HG02588 (cell line): ENCODE measurements around the gene DIO2.

Experiments used
- ATAC-seq: cut with Tn5 transposase; IDR thresholded peaks from one replicate; pipeline ENCODE4 v1.9.1; 2021; ENCODE audit warnings: mild to moderate bottlenecking, moderate library complexity; ENCODE audit not compliant: unreplicated experiment

DIO2 gene

DNA sequence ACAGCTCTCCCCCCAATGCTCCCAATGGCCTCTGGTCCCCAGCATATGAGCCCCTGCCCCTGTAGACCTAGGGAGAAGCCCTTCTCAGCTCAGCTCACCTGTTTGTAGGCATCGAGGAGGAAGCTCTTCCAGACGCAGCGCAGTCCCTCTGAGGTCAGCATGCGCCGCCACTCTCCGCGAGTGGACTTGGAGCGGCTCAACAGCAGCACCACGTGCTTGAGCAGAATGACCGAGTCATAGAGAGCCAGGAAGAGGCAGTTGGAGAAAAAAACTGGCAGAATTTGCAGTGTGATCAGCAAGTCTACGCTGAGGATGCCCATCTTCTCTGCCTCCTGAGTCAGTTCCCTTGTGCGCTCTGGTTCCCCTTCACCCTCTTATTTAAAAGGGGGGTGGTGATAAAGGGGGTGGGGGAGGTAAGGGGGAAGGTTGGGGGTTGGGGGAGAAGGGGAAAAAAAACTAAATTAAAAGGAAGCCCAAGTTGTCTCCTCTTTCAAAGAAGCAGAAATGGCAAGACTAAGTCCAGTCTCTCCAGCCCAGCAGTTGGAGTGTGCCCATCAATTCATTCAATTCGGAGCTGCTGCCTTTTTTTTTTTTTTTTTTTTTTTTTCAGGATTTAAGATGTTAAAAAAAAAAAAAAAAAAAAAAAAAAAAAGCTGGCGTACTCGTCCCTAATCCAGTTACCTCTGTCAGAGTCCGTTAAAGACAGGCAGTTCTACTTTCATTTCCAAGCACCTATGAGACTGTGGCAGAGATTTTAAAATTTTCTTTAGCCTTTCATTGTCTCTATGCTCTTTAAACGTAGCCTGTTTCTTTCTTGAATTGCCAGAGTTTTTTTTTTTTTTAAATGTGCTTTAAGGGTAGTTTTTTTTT is at the start of gene DIO2:
DIO2 (minus strand) TSS at position 352 of the 870 bp plus-strand sequence; CDS start at position 320, 32 bp downstream.
- ATAC-seq: no peak

GRCh38 chr14:80260645-80261044 is 49.3 kb upstream of the DIO2 start:
- ATAC-seq: no peak

DNA sequence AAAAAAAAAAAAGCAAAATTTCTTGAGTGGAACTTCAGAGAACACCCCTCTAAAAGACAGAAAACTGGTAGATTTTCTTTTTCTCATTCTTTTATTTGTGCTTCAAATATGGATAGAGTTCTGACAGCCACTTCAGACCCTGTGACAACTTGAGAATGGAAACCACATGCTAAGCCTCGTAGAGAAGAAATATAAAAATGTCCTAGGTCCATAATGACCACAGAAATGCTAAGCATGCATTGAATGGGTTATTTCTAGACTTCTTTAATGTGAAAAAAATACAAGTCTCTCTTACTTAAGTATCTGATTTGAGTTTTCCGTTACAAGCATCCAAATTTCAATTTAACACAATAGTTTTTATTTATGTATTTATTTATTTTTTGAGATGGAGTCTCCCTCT is 28.3 kb upstream of the DIO2 start:
- ATAC-seq: no peak

DNA sequence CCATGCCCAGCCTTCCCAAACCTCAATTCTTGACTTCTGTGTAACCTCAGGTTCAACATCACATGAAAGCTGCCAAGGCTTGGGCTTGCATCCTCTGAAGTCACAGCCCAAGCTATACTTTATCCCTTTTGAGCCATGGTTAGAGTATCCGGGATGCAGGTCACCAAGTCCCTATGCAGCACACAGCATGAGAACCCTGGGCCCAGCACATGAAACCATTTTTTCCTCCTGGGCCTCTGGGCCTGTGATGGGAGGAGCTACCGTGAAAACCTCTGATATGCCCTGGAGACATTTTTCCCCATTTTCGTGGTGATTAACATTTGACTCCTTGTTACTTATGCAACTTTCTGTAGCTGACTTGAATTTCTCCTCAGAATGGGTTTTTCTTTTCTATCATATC is 25.8 kb upstream of the DIO2 start:
- no peak for ATAC-seq

DNA sequence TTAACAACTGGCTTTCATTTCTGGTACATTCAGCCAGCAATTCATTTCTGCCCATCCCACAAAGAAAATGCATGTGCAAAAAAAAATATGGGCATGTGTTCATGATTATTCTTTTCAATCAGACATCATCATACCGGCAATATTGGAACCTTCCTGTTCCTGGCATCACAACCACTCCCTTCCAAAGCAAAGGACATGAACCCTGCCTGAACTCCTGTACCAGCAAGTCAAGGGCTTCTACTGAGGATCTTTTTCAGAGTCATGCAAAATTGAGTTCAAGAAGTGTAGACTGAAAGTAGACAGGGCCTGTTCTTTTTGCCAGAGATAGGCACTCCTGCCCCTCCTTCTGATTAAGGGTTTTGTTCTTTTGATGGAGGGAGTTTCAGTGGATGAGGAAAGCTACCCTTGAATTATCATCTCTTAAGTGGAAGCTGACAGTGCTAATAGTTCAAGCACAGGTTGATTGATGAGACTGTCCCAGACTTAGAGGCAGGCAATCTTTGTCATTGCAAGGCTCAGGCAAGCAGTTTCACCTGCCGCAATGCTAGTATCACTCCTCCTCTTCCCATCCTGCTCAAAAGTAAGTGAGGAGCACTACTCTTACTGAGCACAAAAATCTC is 22.3 kb upstream of the DIO2 start:
- no peak for ATAC-seq

GRCh38 chr14:80231702-80232101 is 20.4 kb upstream of the DIO2 start:
- ATAC-seq: no peak

- ATAC-seq: no peak
Measured at GRCh38 chr14:80223696-80224465, 12.6 kb upstream of the DIO2 start.

DNA sequence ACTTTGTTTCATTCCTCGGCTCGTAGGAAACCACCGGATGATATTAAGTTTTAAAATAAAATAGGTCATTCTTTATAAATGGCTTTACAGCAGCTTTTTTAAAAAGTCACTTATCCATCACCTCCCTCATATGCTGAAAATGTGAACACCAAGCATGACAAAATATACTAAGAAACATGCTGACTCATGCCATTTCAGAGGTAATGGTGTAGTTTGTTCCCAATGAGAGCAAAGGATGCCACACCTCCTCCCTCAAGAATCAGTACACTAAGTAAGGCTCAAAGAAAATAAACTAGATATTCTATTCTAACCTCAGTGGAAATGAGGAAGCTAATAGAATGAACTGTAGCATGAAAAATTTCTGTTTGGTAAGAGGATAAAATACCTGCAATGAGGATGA is 5.5 kb upstream of the DIO2 start:
- no peak for ATAC-seq

DNA sequence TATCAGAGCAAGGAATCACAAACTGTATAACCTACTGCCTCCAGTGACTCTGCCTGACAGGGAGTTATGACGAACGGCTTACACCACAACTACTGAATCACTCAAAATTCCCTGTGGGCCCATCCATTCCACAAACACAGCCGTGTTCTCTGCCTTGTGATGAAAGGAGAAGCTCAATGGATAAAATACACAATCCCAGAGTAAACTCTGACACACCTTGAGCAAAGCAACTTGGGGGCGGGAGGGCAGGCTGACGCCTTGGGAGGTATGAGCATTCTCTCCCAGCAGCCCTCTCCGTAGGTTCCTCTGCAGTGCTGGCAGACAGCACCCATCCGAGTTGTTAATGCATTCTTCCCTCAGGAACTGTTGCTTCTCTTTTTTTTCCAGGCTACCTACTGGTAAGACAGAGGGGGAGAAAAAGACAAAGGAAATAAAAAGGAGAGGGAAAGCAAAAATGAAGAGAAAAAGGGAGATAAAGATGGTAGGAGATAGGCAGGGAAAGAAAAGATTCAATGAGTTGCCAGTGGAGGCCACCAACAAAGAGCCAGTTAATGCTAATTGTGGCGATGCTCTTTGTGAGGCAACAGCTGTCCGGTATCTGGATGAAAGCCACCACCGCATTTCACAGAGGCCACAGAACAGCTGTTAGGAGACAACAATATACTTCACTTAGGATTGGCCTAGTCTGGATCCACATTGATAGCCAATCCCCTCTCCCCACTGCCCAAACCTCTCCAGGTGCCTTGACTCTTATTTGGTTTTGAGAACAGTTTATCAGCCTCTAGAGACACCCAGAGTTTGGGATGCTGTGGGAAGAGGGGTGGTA is 4.7 kb upstream of the DIO2 start:
- ATAC-seq: no peak

DNA sequence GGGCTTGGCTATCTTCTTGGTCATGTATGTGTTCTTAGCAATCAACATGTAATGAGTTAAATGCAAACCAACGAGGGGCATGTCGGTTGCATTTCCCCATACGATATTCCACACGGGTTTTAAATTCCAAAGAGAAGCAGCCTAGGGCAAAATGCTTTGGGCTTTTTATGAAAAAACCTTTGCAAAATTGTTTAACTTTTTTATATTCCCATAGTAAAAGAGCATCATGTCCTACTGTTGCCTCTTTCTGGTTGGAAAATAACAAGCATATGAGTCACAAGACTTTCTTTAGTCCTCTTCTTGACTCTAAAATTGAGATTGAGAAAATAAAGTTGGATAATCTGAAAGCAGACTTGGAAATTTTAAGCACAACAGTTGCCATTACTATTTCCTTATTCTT is 3.8 kb upstream of the DIO2 start:
- no peak for ATAC-seq

- no peak for ATAC-seq
Measured at GRCh38 chr14:80213602-80214001, 2.3 kb upstream of the DIO2 start.

DNA sequence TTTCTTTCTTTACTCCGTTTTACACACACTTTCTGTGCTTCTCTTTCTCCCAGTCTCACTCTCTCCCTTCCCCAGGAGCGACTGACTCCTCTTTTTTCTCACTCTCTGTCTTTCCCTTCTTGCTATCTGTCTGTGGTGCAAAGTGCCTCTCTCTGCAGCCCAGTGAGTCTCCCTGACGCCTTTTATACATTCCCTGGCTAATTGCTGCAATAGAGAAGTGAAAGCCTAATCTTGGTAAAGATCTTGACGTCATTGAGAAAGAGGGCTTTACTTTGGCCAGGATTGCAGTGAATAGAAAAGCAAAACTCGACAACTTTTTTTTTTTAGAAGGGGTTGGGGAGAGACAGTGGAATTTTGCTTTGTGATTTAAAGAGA is 706 bp upstream of the DIO2 start:
- no peak for ATAC-seq

- no peak for ATAC-seq
Measured at GRCh38 chr14:80208461-80208860, 2.8 kb downstream of the DIO2 start.

DNA sequence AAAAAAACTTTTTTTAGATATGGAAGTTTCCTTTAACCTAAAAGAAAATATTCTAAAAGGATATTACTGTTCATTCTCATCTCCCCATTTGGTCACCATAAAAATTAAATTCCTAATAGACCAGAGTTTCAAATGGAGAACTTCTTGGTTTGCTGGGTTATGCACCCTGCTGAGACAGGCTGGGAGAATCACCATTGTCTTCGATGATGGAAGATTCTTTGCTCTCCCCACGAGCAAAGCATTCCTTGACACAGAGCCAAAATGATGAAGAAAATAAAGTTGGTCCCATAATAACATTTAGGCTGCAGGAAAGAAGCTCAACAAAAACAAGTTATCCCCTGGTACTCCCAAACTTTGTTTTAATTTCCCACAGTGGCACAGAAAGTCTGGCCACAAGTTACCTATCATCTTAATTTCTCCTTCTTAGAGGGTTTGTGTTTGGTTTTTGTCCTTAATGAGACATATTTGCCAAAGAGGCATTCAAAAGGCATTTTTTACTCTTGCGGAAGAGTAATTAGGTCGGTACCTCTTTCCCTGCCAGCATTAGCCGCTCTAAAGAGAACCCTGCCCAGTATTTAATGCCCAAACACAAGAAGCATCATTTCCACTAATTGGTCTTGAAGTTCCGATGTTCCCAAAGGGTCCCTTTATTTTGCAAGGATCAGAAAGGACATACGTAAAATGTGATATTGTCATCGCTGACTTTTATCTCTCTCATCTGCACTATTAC is 4.8 kb downstream of the DIO2 start:
- ATAC-seq: no peak

DNA sequence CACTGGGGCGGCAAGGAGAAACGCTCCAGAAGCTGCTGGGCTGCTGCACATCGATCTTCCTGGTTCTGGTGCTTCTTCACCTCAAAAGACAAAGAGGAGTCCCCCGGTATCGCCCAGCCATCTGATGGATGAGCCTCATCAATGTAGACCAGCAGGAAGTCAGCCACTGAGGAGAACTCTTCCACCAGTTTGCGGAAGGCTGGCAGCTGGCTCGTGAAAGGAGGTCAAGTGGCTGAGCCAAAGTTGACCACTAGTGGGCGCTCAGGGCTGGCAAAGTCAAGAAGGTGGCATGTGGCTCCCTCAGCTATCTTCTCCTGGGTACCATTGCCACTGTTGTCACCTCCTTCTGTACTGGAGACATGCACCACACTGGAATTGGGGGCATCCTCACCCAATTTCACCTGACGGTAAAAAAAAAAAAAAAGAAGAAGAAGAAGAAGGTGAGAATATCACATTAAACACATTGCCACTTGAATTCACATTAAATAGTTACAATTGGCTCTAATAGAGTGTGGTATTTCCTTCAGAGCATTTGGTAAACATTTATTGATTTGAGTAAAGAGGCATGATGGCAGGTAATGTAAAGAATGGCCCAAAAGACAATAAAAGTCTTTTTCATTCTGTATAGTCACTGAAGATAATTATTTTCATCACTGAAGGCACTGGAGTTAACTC is 8.3 kb downstream of the DIO2 start:
- ATAC-seq: no peak

DNA sequence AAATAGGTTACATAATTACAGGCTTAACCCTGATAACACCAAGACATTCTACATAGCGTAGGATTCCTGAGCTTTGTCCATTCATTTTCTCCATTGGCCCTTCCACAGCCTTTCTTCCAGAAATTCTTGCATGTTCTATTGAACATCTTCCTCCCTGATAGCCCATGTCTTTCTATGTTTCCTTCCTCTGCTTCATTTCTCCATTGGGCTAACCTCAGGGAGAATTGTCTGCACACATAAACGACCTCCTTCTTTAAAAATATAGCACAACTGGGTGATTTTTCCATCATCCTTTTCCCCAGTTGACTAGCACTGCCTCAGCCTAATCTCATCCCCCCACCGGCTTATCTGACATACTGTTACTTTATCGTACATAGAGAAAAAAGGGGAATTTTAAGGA is 11.2 kb downstream of the DIO2 start:
- ATAC-seq: no peak

- ATAC-seq: no peak
Measured at GRCh38 chr14:80188571-80188970, 22.7 kb downstream of the DIO2 start.

- ATAC-seq: no peak
Measured at GRCh38 chr14:80186301-80186800, 25.0 kb downstream of the DIO2 start.

DNA sequence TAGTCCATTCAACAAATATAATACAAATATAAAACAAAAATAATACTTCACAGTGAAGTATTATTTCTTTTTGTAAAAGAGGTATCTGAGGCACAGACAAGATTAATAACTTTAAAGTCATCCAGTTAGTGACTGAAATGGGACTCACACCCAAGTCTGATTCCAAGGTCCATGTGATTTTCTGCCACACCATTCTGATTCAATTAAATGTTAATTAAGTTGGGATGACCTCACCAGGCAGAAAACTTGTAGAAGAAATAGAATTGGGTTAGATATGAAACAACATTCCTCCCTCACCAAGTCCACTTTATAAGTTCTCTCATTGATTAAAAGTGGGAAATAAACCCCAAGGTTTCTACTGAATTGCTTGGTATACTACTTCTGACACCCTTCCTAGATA is 34.4 kb downstream of the DIO2 start:
- ATAC-seq: no peak
